Body of pancreas (tissue), 4 donors: ENCODE results near the gene SBNO2.

Experiments
- CTCF ChIP-seq, 7 experiments: fragments of 450-650 bp in 4 of 7; fragments of 200-600 bp in 3 of 7; sonication (generic) in 3 of 7; IDR thresholded peaks; one replicate each; pipeline ENCODE4 v1.5.1; 2016 to 2019; ENCODE audit warnings: antibody characterized with exemption in 7 of 7
- POLR2A ChIP-seq, 3 donors: fragments of 450-650 bp; IDR thresholded peaks; one replicate each; pipeline ENCODE4 v1.6.1; 2016; ENCODE audit warnings: antibody characterized with exemption in 3 of 3, mild to moderate bottlenecking in 2 of 3

GRCh38 chr19:1089126-1089771 is 84.8 kb downstream of the SBNO2 start:
- TF ChIP-seq CTCF (IDR thresholded peaks at IDR 0.05) (no peak), POLR2A (IDR thresholded peaks at IDR 0.05) (no peak)
